Measurements from ENCODE around the gene TANGO6.

Gene TANGO6

GRCh38 chr16:68869492-68870088 is 26.3 kb downstream of the TANGO6 start:
- no peak for DNase-seq

GRCh38 chr16:68873635-68874471 is 30.5 kb downstream of the TANGO6 start:
- DNase-seq: no peak

- DNase-seq: no peak
Observed at GRCh38 chr16:68875871-68876270, 32.5 kb downstream of the TANGO6 start.

GRCh38 chr16:68883685-68884084 is 40.4 kb downstream of the TANGO6 start:
- DNase-seq: no peak

GRCh38 chr16:68884401-68884800 is 41.1 kb downstream of the TANGO6 start:
- no peak for DNase-seq

- no peak for DNase-seq
Observed at GRCh38 chr16:68884861-68885720, 41.8 kb downstream of the TANGO6 start.

GRCh38 chr16:68887107-68887506 is 43.8 kb downstream of the TANGO6 start:
- DNase-seq: no peak

GRCh38 chr16:68889508-68890150 is 46.3 kb downstream of the TANGO6 start:
- DNase-seq: no peak

GRCh38 chr16:68892214-68892613 is 48.9 kb downstream of the TANGO6 start:
- DNase-seq: no peak

- no peak for DNase-seq
Observed at GRCh38 chr16:68892898-68893297, 49.6 kb downstream of the TANGO6 start.

- DNase-seq: no peak
Observed at GRCh38 chr16:68893710-68894705, 50.7 kb downstream of the TANGO6 start.

GRCh38 chr16:68894714-68895113 is 51.4 kb downstream of the TANGO6 start:
- no peak for DNase-seq

- DNase-seq: no peak
Observed at GRCh38 chr16:68898026-68898425, 54.7 kb downstream of the TANGO6 start.

- DNase-seq: no peak
Observed at GRCh38 chr16:68900009-68900408, 56.7 kb downstream of the TANGO6 start.

- no peak for DNase-seq
Observed at GRCh38 chr16:68902003-68902968, 59.0 kb downstream of the TANGO6 start.

- DNase-seq: no peak
Observed at GRCh38 chr16:68902969-68903345, 59.6 kb downstream of the TANGO6 start.

GRCh38 chr16:68907297-68907696 is 64.0 kb downstream of the TANGO6 start:
- no peak for DNase-seq

GRCh38 chr16:68907781-68908181 is 64.5 kb downstream of the TANGO6 start:
- DNase-seq: no peak

- DNase-seq: no peak
Observed at GRCh38 chr16:68909099-68909733, 65.9 kb downstream of the TANGO6 start.

- DNase-seq: no peak
Observed at GRCh38 chr16:68910051-68910450, 66.7 kb downstream of the TANGO6 start.
